HG02981 (cell line): ENCODE data around the gene TPX2.

Experiments used
- ATAC-seq: cut with Tn5 transposase; IDR thresholded peaks from one replicate; pipeline ENCODE4 v1.9.1; 2021; ENCODE audit warnings: mild to moderate bottlenecking, moderate library complexity; ENCODE audit not compliant: unreplicated experiment

The TPX2 gene

GRCh38 chr20:31829731-31830130, 90.6 kb downstream of the TPX2 start:
- no peak for ATAC-seq

- no peak for ATAC-seq
Measured at GRCh38 chr20:31830406-31830981, 91.4 kb downstream of the TPX2 start.

- ATAC-seq, result no peak
Measured at GRCh38 chr20:31831211-31831610, 92.1 kb downstream of the TPX2 start.

- no peak for ATAC-seq
Measured at GRCh38 chr20:31831771-31832306, 92.7 kb downstream of the TPX2 start.

GRCh38 chr20:31833130-31833930, 94.2 kb downstream of the TPX2 start:
- no peak for ATAC-seq

- no peak for ATAC-seq
Measured at GRCh38 chr20:31833931-31834521, 94.9 kb downstream of the TPX2 start.

GRCh38 chr20:31835554-31835953, 96.5 kb downstream of the TPX2 start:
- ATAC-seq, result no peak

GRCh38 chr20:31835977-31836852, 97.1 kb downstream of the TPX2 start:
- peak; percentile 66 for ATAC-seq

GRCh38 chr20:31836853-31837608, 97.9 kb downstream of the TPX2 start:
- ATAC-seq, result no peak

GRCh38 chr20:31837896-31838397, 98.9 kb downstream of the TPX2 start:
- no peak for ATAC-seq

GRCh38 chr20:31838646-31839292, 99.7 kb downstream of the TPX2 start:
- ATAC-seq, result no peak

GRCh38 chr20:31839782-31840487, 100.8 kb downstream of the TPX2 start:
- ATAC-seq, result no peak

GRCh38 chr20:31840906-31841816, 102.1 kb downstream of the TPX2 start:
- no peak for ATAC-seq

- ATAC-seq, result no peak
Measured at GRCh38 chr20:31841928-31842327, 102.8 kb downstream of the TPX2 start.

- ATAC-seq, result no peak
Measured at GRCh38 chr20:31842471-31843157, 103.5 kb downstream of the TPX2 start.

GRCh38 chr20:31843288-31843687, 104.2 kb downstream of the TPX2 start:
- ATAC-seq, result no peak

GRCh38 chr20:31843881-31844280, 104.8 kb downstream of the TPX2 start:
- ATAC-seq, result no peak
